ENCODE results near the gene CELF2. TPM values are rescaled to one million over a fixed set of nuclear protein-coding genes. Genes with fewer than 3 reads are reported as not detected.

Gene CELF2
- total RNA-seq, 2 donors from 2014 or later: 30.2 to 34.4 TPM

- Histone ChIP-seq H3K4me3 (no peak overlapping the region), H3K27ac (no peak overlapping the region), H3K27me3 (no peaks in the 10 kb centered on the region), H3K4me1 (no peaks in the 10 kb centered on the region), H3K36me3 (no peaks in the 10 kb centered on the region), H3K9me3 (no peaks in the 10 kb centered on the region), H3K9ac (ENCODE audit: low read depth in 2 of 2, low read length in 2 of 2) (no peak overlapping the region)
- TF ChIP-seq CTCF (IDR thresholded peaks at IDR 0.05): no peak
- peak; percentile 77 for DNase-seq
- intact Hi-C loops (cut with DNase I): no loop called here
These were observed 124.0 kb downstream of the CELF2 start for GRCh38 chr10:11141571-11142091.

- Histone ChIP-seq H3K9ac (ENCODE audit: low read depth in 2 of 2, low read length in 2 of 2) (no peak overlapping the region), H3K9me3 (no peaks in the 10 kb centered on the region), H3K4me3 (no peak overlapping the region), H3K27me3 (no peaks in the 10 kb centered on the region), H3K27ac (no peak overlapping the region), H3K36me3 (no peaks in the 10 kb centered on the region), H3K4me1 (no peaks in the 10 kb centered on the region)
- intact Hi-C loops (cut with DNase I): no loop called here
- no peak for TF ChIP-seq CTCF (IDR thresholded peaks at IDR 0.05)
- no peak for DNase-seq
These were observed 125.1 kb downstream of the CELF2 start for GRCh38 chr10:11142777-11143176.

- intact Hi-C loops (cut with DNase I): no loop called here
- no peak for DNase-seq
- H3K36me3 ChIP-seq: no peaks in the 10 kb centered on the region
- H3K27me3 ChIP-seq: no peaks in the 10 kb centered on the region
- H3K4me3 ChIP-seq: no peak overlapping the region
- H3K9ac ChIP-seq (ENCODE audit: low read depth in 2 of 2, low read length in 2 of 2): no peak overlapping the region
- H3K4me1 ChIP-seq: no peaks in the 10 kb centered on the region
- no peak for TF ChIP-seq CTCF (IDR thresholded peaks at IDR 0.05)
- no peaks in the 10 kb centered on the region for H3K9me3 ChIP-seq
- no peak overlapping the region for H3K27ac ChIP-seq
These were observed 125.6 kb downstream of the CELF2 start for GRCh38 chr10:11143242-11143641.

GRCh38 chr10:11144626-11145494 lies 127.2 kb downstream of the CELF2 start:
- intact Hi-C loops (cut with DNase I): no loop called here
- no peaks in the 10 kb centered on the region for H3K9me3 ChIP-seq
- H3K27ac ChIP-seq: peak overlapping the region; percentile 54
- no peaks in the 10 kb centered on the region for H3K27me3 ChIP-seq
- H3K4me3 ChIP-seq: no peak overlapping the region
- H3K9ac ChIP-seq (ENCODE audit: low read depth in 2 of 2, low read length in 2 of 2): peak overlapping the region in 1 of 2 donors; percentile 43
- H3K36me3 ChIP-seq: no peaks in the 10 kb centered on the region
- no peak for TF ChIP-seq CTCF (IDR thresholded peaks at IDR 0.05)
- DNase-seq: no peak
- H3K4me1 ChIP-seq: peaks cover 3% of the 10 kb centered on the region

- Histone ChIP-seq H3K9ac (ENCODE audit: low read depth in 2 of 2, low read length in 2 of 2) (peak overlapping the region in 1 of 2 donors; percentile 43), H3K27ac (peak overlapping the region; percentile 54)
These were observed 127.8 kb downstream of the CELF2 start for GRCh38 chr10:11145495-11145855.

More at GRCh38 chr10:11145495-11145855, 127.8 kb downstream of the CELF2 start:
- Histone ChIP-seq H3K4me1 (peaks cover 9% of the 10 kb centered on the region), H3K27me3 (no peaks in the 10 kb centered on the region), H3K9me3 (no peaks in the 10 kb centered on the region), H3K36me3 (no peaks in the 10 kb centered on the region), H3K4me3 (no peak overlapping the region)
- intact Hi-C loops (cut with DNase I): no loop called here
- TF ChIP-seq CTCF (IDR thresholded peaks at IDR 0.05): no peak
- DNase-seq: peak; percentile 64

All from colonic mucosa (tissue), 4 donors.